HCT116 (cell line): Measurements from ENCODE around the gene CCDC124. TPM values are rescaled to one million over a fixed set of nuclear protein-coding genes. Genes with fewer than 3 reads are reported as not detected.

ENCODE experiments used
- ATAC-seq: fragments of 200-7000 bp; cut with Tn5 transposase; 2 replicates; pipeline ENCODE4 v1.9.1; 2020; ENCODE audit warnings: mild to moderate bottlenecking, moderate library complexity
- BruUV-seq: library from RNA; stranded (reverse); fragments of 400-500 nt; replicated peaks from 2 replicates; lab custom pipeline; 2021; lab: Mats Ljungman, UMichigan
- CTCF ChIA-PET: fragments of 300-600 bp; sonication (Branson Sonifier 250); formaldehyde crosslinking; loops from one replicate; lab custom pipeline; 2021; ENCODE audit warnings: antibody characterized with exemption; lab: Charles Lee
- POLR2A ChIA-PET: fragments of 300-600, 350-600 bp; sonication (Branson Sonifier 250); formaldehyde crosslinking; loops from one replicate; lab custom pipeline; 2021; ENCODE audit warnings: antibody characterized with exemption; lab: Charles Lee
- RAD21 ChIA-PET, 2 experiments: fragments of 300-600 bp; sonication (Branson Sonifier 250); formaldehyde crosslinking; loops; one replicate each; lab custom pipeline; 2023; ENCODE audit warnings: low total read pairs in 2 of 2; ENCODE audit not compliant: uncharacterized antibody in 2 of 2, unreplicated experiment in 2 of 2, low non-redundant PET in 1 of 2; lab: Charles Lee
- DNase-seq: peaks from one replicate; pipeline ENCODE4 v3.0.0-alpha.2; 2010; ENCODE audit warnings: low read depth, low spot score
- H2AFZ ChIP-seq: fragments of 200-600 bp; shearing (Covaris generic), sonication (generic); 2 replicates; pipeline ENCODE4 v1.6.1; 2017; ENCODE audit warnings: low read depth, mixed run types, mixed read lengths, antibody characterized with exemption, low read length; ENCODE audit not compliant: poor library complexity, severe bottlenecking
- H3K27ac ChIP-seq: 2 replicates; pipeline ENCODE4 v1.5.1; 2012; ENCODE audit warnings: low read depth, low read length
- H3K27me3 ChIP-seq: fragments of 200-600 bp; sonication (generic); 2 replicates; pipeline ENCODE4 v1.6.1; 2016; ENCODE audit warnings: mixed run types, low read length, mixed read lengths; ENCODE audit not compliant: insufficient read depth
- H3K36me3 ChIP-seq, 2 experiments: fragments of 200-500 bp in 1 of 2; fragments of 200-600 bp in 1 of 2; sonication (Bioruptor generic) in 1 of 2; sonication (generic) in 1 of 2; 2 replicates each; pipeline versions ENCODE4 v1.5.1 to v1.6.1; 2014 to 2016; ENCODE audit warnings: low read length in 2 of 2, inconsistent platforms in 1 of 2, mixed read lengths in 1 of 2, mixed run types in 1 of 2; ENCODE audit not compliant: insufficient read depth in 2 of 2, control insufficient read depth in 1 of 2
- H3K4me1 ChIP-seq, 2 experiments: fragments of 200-600 bp in 1 of 2; sonication (generic) in 1 of 2; 2 replicates each; pipeline versions ENCODE4 v1.5.1 to v1.6.1; 2012 to 2017; ENCODE audit warnings: low read length in 2 of 2, inconsistent platforms in 1 of 2, mild to moderate bottlenecking in 1 of 2, mixed read lengths in 1 of 2, mixed run types in 1 of 2, moderate library complexity in 1 of 2; ENCODE audit not compliant: insufficient read depth in 2 of 2, control insufficient read depth in 1 of 2
- H3K4me2 ChIP-seq: fragments of 200-600 bp; sonication (generic); 2 replicates; pipeline ENCODE4 v1.6.1; 2017; ENCODE audit warnings: mixed run types, low read length, mixed read lengths
- H3K4me3 ChIP-seq, 2 experiments: fragments of 200-600 bp in 1 of 2; sonication (generic) in 1 of 2; replicated peaks in 1 of 2; 2 replicates each; pipeline ENCODE4 v1.5.1; 2011 to 2016; ENCODE audit warnings: low read length in 2 of 2, control low read depth in 1 of 2, low read depth in 1 of 2, mild to moderate bottlenecking in 1 of 2, mixed read lengths in 1 of 2, mixed run types in 1 of 2
- H3K79me2 ChIP-seq: fragments of 200-600 bp; sonication (generic); 2 replicates; pipeline ENCODE4 v1.6.1; 2017; ENCODE audit warnings: mild to moderate bottlenecking, mixed run types, low read length, moderate library complexity, mixed read lengths; ENCODE audit not compliant: insufficient read depth
- H3K9ac ChIP-seq: fragments of 200-600 bp; sonication (generic); 2 replicates; pipeline ENCODE4 v1.6.1; 2016; ENCODE audit warnings: low read length, mixed read lengths
- H3K9me2 ChIP-seq: fragments of 200-600 bp; sonication (generic), shearing (Covaris generic); 2 replicates; pipeline ENCODE4 v1.6.1; 2017; ENCODE audit warnings: mixed run types, mild to moderate bottlenecking, moderate library complexity; ENCODE audit not compliant: insufficient read depth
- H3K9me3 ChIP-seq, 2 experiments: fragments of 200-500 bp in 1 of 2; fragments of 200-600 bp in 1 of 2; sonication (Bioruptor generic) in 1 of 2; sonication (generic) in 1 of 2; 2 replicates each; pipeline ENCODE4 v1.6.1; 2014 to 2017; ENCODE audit warnings: low read length in 2 of 2, mixed read lengths in 2 of 2, inconsistent platforms in 1 of 2, low read depth in 1 of 2, mild to moderate bottlenecking in 1 of 2, mixed run types in 1 of 2, moderate library complexity in 1 of 2; ENCODE audit not compliant: control insufficient read depth in 1 of 2, insufficient read depth in 1 of 2
- H4K20me1 ChIP-seq: fragments of 200-600 bp; sonication (generic), shearing (Covaris generic); 2 replicates; pipeline ENCODE4 v1.6.1; 2017; ENCODE audit warnings: mixed run types, mild to moderate bottlenecking, moderate library complexity; ENCODE audit not compliant: insufficient read depth
- CBX3 ChIP-seq: IDR thresholded peaks from 2 replicates; pipeline ENCODE4 v1.6.1; 2012; ENCODE audit warnings: low read depth
- POLR2A ChIP-seq: IDR thresholded peaks from 2 replicates; pipeline ENCODE4 v1.7.0; 2011; ENCODE audit warnings: borderline replicate concordance; ENCODE audit not compliant: insufficient read depth, insufficient read length; ENCODE audit errors: extremely low read depth
- POLR2AphosphoS5 ChIP-seq: IDR thresholded peaks from 2 replicates; pipeline ENCODE4 v1.6.1; 2011; ENCODE audit warnings: mild to moderate bottlenecking, low read depth, low read length, moderate library complexity
- RAD21 ChIP-seq: IDR thresholded peaks from 2 replicates; pipeline ENCODE4 v1.6.1; 2012; ENCODE audit warnings: low read depth, mild to moderate bottlenecking
- SP1 ChIP-seq: IDR thresholded peaks from 2 replicates; pipeline ENCODE4 v1.6.1; 2012; ENCODE audit warnings: low read depth
- SRF ChIP-seq: IDR thresholded peaks from 2 replicates; pipeline ENCODE4 v1.6.1; 2012; ENCODE audit warnings: low read depth
- TCF7L2 ChIP-seq: IDR thresholded peaks from 2 replicates; pipeline ENCODE4 v1.7.0; 2011; ENCODE audit warnings: borderline replicate concordance, inconsistent platforms; ENCODE audit not compliant: insufficient read depth, insufficient read length; ENCODE audit errors: extremely low read depth
- YY1 ChIP-seq: IDR thresholded peaks from 2 replicates; pipeline ENCODE4 v1.6.1; 2011; ENCODE audit warnings: low read length, low read depth, moderate library complexity, mild to moderate bottlenecking; ENCODE audit not compliant: insufficient replicate concordance; ENCODE audit errors: extremely low read depth
- ZFX ChIP-seq: fragments of 450-650 bp; IDR thresholded peaks from 2 replicates; pipeline ENCODE4 v1.6.1; 2017
- ZNF274 ChIP-seq: fragments of 200-500 bp; sonication (Bioruptor generic); IDR thresholded peaks from 2 replicates; pipeline ENCODE4 v1.6.1; 2014; ENCODE audit warnings: mild to moderate bottlenecking, low read depth, low read length, inconsistent platforms
- intact Hi-C: fragments of 100-400 bp; cut with micrococcal nuclease; formaldehyde crosslinking; loops from 2 replicates; pipeline ENCODE4 v1.10.0; 2022
- total RNA-seq: library from RNA; stranded (reverse); gene quantifications from one replicate; pipeline ENCODE4 v1.2.1, GENCODE V29; 2021; ENCODE audit not compliant: unreplicated experiment
- TF ChIP-seq, protein P1 (sequence below): IDR thresholded peaks from 2 replicates; pipeline ENCODE4 v1.6.1; 2011; ENCODE audit warnings: mild to moderate bottlenecking, low read length, moderate library complexity; ENCODE audit not compliant: insufficient replicate concordance; ENCODE audit errors: extremely low read depth
- TF ChIP-seq, protein P2 (sequence below), 3 experiments: fragments of 200-600 bp in 1 of 3; sonication (generic) in 1 of 3; IDR thresholded peaks in 2 of 3; conservative IDR thresholded peaks in 1 of 3; 2 replicates each; pipeline ENCODE4 v1.5.1; 2012 to 2017; ENCODE audit warnings: low read depth in 2 of 3, low read length in 2 of 3, antibody characterized with exemption in 1 of 3, borderline replicate concordance in 1 of 3, control low read depth in 1 of 3, mild to moderate bottlenecking in 1 of 3, mixed read lengths in 1 of 3, mixed run types in 1 of 3, moderate library complexity in 1 of 3; ENCODE audit not compliant: insufficient read depth in 1 of 3
- TF ChIP-seq, protein P3 (sequence below): IDR thresholded peaks from 2 replicates; pipeline ENCODE4 v1.6.1; 2012

The CCDC124 gene
- total RNA-seq, 1 experiment from 2014 or later: 177 TPM

DNA sequence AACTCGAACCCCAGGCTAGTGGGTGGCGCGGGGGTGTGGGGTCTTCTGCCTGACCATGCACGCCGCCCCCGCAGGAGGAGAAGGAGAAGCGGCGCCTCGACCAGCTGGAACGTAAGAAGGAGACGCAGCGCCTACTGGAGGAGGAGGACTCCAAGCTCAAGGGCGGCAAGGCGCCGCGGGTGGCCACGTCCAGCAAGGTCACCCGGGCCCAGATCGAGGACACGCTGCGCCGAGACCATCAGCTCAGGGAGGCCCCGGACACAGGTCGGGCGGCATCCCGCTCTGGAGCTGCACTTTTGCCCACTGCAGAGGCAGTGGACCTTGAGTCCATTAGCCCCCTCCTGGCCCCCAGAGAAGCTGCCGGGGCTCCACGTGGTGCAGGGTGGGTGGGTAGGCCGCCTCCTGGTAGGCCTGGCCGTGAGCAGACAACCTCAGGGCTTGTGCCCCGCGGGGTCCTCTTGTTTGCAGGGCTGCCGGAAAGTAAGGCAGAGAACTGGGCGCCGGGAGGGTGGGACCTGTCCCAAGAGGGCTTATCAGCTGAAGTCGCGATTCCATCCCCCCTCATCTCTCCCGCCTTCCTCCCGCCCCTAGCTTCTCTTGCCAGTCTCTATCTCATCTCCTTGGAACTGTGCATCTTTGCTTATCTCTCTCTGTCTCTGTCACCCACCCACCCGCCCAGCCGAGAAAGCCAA is 9.9 kb downstream of the CCDC124 start:
- ATAC-seq: no peak
- BruUV-seq: no TSS peak
- no peak overlapping the region for H3K9ac ChIP-seq
- ChIA-PET CTCF (interaction anchor here (0.6 to 4.2 kb wide), 3 partner anchors 38 to 310 kb away, joined by 3 to 28 read pairs (median 4); no protein-coding TSS in a partner anchor), POLR2A (interaction anchor here (1.2 kb wide), 1 partner anchor 55 kb away, joined by 3 read pairs; no protein-coding TSS in a partner anchor), RAD21 (no interaction called here)
- H3K4me3 ChIP-seq: no peak overlapping the region
- H3K9me3 ChIP-seq: no peaks in the 10 kb centered on the region
- peaks cover 12 to 32% of the 10 kb centered on the region in 2 experiments; a peak in 3 of 4 replicates for H3K36me3 ChIP-seq
- intact Hi-C loops: no loop called here
- peaks cover 11 to 37% of the 10 kb centered on the region in 2 experiments for H3K4me1 ChIP-seq
- no peak for DNase-seq
- 0 out of 2 replicates have a peak, but pooled peaks cover 5% of the 10 kb centered on the region for H3K79me2 ChIP-seq
- H3K9me2 ChIP-seq: no peaks in the 10 kb centered on the region
- TF ChIP-seq SRF (no peak), ZFX (no peak), RAD21 (no peak), SP1 (no peak), YY1 (no peak), POLR2AphosphoS5 (no peak), ZNF274 (no peak), TCF7L2 (no peak), CBX3 (no peak), POLR2A (no peak)
- TF ChIP-seq, protein P1, sequence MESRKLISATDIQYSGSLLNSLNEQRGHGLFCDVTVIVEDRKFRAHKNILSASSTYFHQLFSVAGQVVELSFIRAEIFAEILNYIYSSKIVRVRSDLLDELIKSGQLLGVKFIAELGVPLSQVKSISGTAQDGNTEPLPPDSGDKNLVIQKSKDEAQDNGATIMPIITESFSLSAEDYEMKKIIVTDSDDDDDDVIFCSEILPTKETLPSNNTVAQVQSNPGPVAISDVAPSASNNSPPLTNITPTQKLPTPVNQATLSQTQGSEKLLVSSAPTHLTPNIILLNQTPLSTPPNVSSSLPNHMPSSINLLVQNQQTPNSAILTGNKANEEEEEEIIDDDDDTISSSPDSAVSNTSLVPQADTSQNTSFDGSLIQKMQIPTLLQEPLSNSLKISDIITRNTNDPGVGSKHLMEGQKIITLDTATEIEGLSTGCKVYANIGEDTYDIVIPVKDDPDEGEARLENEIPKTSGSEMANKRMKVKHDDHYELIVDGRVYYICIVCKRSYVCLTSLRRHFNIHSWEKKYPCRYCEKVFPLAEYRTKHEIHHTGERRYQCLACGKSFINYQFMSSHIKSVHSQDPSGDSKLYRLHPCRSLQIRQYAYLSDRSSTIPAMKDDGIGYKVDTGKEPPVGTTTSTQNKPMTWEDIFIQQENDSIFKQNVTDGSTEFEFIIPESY: no peak
- TF ChIP-seq, protein P2, sequence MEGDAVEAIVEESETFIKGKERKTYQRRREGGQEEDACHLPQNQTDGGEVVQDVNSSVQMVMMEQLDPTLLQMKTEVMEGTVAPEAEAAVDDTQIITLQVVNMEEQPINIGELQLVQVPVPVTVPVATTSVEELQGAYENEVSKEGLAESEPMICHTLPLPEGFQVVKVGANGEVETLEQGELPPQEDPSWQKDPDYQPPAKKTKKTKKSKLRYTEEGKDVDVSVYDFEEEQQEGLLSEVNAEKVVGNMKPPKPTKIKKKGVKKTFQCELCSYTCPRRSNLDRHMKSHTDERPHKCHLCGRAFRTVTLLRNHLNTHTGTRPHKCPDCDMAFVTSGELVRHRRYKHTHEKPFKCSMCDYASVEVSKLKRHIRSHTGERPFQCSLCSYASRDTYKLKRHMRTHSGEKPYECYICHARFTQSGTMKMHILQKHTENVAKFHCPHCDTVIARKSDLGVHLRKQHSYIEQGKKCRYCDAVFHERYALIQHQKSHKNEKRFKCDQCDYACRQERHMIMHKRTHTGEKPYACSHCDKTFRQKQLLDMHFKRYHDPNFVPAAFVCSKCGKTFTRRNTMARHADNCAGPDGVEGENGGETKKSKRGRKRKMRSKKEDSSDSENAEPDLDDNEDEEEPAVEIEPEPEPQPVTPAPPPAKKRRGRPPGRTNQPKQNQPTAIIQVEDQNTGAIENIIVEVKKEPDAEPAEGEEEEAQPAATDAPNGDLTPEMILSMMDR (IDR thresholded peaks at IDR 0.05 in 2 of 3, conservative IDR thresholded peaks at IDR 0.05 in 1 of 3; ENCODE audit: borderline replicate concordance in 1 of 3, insufficient read depth in 1 of 3, low read depth in 2 of 3, low read length in 2 of 3): no peak
- TF ChIP-seq, protein P3, sequence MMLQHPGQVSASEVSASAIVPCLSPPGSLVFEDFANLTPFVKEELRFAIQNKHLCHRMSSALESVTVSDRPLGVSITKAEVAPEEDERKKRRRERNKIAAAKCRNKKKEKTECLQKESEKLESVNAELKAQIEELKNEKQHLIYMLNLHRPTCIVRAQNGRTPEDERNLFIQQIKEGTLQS: no peak
- no peak overlapping the region for H3K27ac ChIP-seq
- no peaks in the 10 kb centered on the region for H4K20me1 ChIP-seq
- no peaks in the 10 kb centered on the region for H3K27me3 ChIP-seq
- no peak overlapping the region for H2AFZ ChIP-seq
- H3K4me2 ChIP-seq: no peak overlapping the region
